ENCODE data around the gene CUL9. TPM values are rescaled to one million over a fixed set of nuclear protein-coding genes. Genes with fewer than 3 reads are reported as not detected.
A peak's percentile ranks its signal among the peaks of the same experiment; 100 is the strongest.

CUL9 gene
- total RNA-seq, 4 donors from 2014 or later, result 26.2 to 50.9 (median 32.5) TPM

- TF ChIP-seq POLR2A (IDR thresholded peaks at IDR 0.05), result no peak
- TF ChIP-seq, protein P1, sequence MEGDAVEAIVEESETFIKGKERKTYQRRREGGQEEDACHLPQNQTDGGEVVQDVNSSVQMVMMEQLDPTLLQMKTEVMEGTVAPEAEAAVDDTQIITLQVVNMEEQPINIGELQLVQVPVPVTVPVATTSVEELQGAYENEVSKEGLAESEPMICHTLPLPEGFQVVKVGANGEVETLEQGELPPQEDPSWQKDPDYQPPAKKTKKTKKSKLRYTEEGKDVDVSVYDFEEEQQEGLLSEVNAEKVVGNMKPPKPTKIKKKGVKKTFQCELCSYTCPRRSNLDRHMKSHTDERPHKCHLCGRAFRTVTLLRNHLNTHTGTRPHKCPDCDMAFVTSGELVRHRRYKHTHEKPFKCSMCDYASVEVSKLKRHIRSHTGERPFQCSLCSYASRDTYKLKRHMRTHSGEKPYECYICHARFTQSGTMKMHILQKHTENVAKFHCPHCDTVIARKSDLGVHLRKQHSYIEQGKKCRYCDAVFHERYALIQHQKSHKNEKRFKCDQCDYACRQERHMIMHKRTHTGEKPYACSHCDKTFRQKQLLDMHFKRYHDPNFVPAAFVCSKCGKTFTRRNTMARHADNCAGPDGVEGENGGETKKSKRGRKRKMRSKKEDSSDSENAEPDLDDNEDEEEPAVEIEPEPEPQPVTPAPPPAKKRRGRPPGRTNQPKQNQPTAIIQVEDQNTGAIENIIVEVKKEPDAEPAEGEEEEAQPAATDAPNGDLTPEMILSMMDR (IDR thresholded peaks at IDR 0.05), result no peak
- Histone ChIP-seq H3K9me3 (no peaks in the 10 kb centered on the region), H3K4me1 (peaks cover 7 to 71% (median 37%) of the 10 kb centered on the region in 3 donors), H3K27ac (no peak overlapping the region), H3K27me3 (no peaks in the 10 kb centered on the region), H3K36me3 (peaks cover 8 to 67% (median 19%) of the 10 kb centered on the region in 3 donors), H3K4me3 (no peak overlapping the region)
- intact Hi-C loops (cut with DNase I), result no loop called here
- no peak for DNase-seq
- 98 to 99% methylated on average over 4 of the region's 4 CpGs for WGBS, 2 donors
Measured at GRCh38 chr6:43183441-43183840, 1.4 kb downstream of the CUL9 start.

GRCh38 chr6:43184268-43184985 is 2.4 kb downstream of the CUL9 start:
- no peak overlapping the region for H3K4me3 ChIP-seq
- intact Hi-C loops (cut with DNase I), result no loop called here
- DNase-seq, result no peak
- WGBS, 2 donors, result 62 to 82% methylated on average over 10 to 18 of the region's 21 CpGs
- TF ChIP-seq, protein P1 (IDR thresholded peaks at IDR 0.05), result no peak
- no peak for TF ChIP-seq POLR2A (IDR thresholded peaks at IDR 0.05)
- no peaks in the 10 kb centered on the region for H3K27me3 ChIP-seq
- H3K36me3 ChIP-seq, result peaks cover 2 to 67% (median 14%) of the 10 kb centered on the region in 3 donors
- H3K9me3 ChIP-seq, result no peaks in the 10 kb centered on the region
- no peak overlapping the region for H3K27ac ChIP-seq
- peaks cover 7 to 71% (median 37%) of the 10 kb centered on the region in 3 donors for H3K4me1 ChIP-seq

- DNase-seq, result no peak
- WGBS, 2 donors, result 68 to 70% methylated on average over 5 of the region's 5 CpGs
- peaks cover 7 to 71% (median 37%) of the 10 kb centered on the region in 3 donors for H3K4me1 ChIP-seq
Measured at GRCh38 chr6:43185391-43185985, 3.5 kb downstream of the CUL9 start.

DNA sequence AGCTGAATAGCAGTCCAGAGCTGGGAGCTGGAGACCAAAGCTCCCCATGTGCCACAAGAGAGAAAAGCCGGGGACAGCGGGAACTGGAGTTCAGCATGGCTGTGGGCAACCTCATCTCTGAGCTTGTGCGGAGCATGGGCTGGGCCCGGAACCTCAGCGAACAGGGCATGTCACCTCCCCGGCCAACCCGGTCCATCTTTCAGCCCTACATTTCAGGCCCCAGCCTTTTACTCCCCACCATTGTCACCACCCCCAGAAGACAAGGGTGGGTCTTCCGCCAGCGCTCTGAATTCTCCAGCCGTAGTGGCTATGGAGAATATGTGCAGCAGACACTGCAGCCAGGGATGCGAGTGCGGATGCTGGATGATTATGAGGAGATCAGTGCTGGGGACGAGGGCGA is 4.0 kb downstream of the CUL9 start:
- Histone ChIP-seq H3K4me3 (no peak overlapping the region), H3K4me1 (peaks cover 7 to 70% (median 37%) of the 10 kb centered on the region in 3 donors), H3K9me3 (no peaks in the 10 kb centered on the region), H3K27ac (peak overlapping the region in 3 of 4 donors; percentile 64 to 79 (median 71)), H3K27me3 (no peaks in the 10 kb centered on the region), H3K36me3 (peaks cover 0 to 65% (median 12%) of the 10 kb centered on the region in 3 donors)
- DNase-seq, result no peak
- WGBS, 2 donors, result 93 to 96% methylated on average over 10 to 13 of the region's 14 CpGs
- intact Hi-C loops (cut with DNase I), result no loop called here
- TF ChIP-seq, protein P1 (IDR thresholded peaks at IDR 0.05), result no peak
- no peak for TF ChIP-seq POLR2A (IDR thresholded peaks at IDR 0.05)

More at GRCh38 chr6:43185391-43185985, 3.5 kb downstream of the CUL9 start:
- peaks cover 0 to 67% (median 12%) of the 10 kb centered on the region in 3 donors for H3K36me3 ChIP-seq
- no peak for TF ChIP-seq POLR2A (IDR thresholded peaks at IDR 0.05)
- TF ChIP-seq, protein P1 (IDR thresholded peaks at IDR 0.05), result no peak
- intact Hi-C loops (cut with DNase I), result no loop called here
- H3K27me3 ChIP-seq, result no peaks in the 10 kb centered on the region
- no peak overlapping the region for H3K4me3 ChIP-seq
- H3K27ac ChIP-seq, result no peak overlapping the region
- no peaks in the 10 kb centered on the region for H3K9me3 ChIP-seq

DNA sequence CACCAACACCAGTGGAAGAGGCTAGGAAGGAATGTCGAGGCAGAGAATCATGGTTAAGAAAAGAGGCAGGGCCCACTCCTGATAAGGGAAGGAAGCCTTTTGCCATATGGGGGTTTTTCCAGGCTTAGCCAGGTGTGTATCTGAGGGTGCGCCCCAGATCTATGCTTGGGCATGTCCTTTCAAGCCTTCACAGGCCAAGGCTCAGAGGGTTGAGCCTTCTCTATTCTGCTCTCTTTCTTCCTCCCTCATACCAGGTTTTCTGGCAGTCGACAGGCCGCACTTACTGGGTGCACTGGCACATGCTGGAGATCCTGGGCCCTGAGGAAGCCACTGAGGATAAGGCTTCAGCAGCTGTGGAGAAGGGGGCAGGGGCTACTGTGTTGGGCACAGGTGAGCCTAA is 4.7 kb downstream of the CUL9 start:
- DNase-seq, result no peak
- WGBS, 2 donors, result 42 to 62% methylated on average over 1 to 4 of the region's 4 CpGs
- Histone ChIP-seq H3K36me3 (peaks cover 0 to 69% (median 12%) of the 10 kb centered on the region in 3 donors), H3K27me3 (no peaks in the 10 kb centered on the region), H3K4me1 (peaks cover 7 to 64% (median 32%) of the 10 kb centered on the region in 3 donors), H3K4me3 (no peak overlapping the region), H3K27ac (peak overlapping the region; percentile 57 to 79 (median 68)), H3K9me3 (no peaks in the 10 kb centered on the region)
- intact Hi-C loops (cut with DNase I), result no loop called here
- TF ChIP-seq POLR2A (IDR thresholded peaks at IDR 0.05), result no peak
- TF ChIP-seq, protein P1 (IDR thresholded peaks at IDR 0.05), result no peak

Measured in esophagus squamous epithelium (tissue), 5 donors.